GM06990 (cell line): ENCODE measurements around the gene PTPRN2.
"Not testable (repeated sequence)": the region's sequence is repeated elsewhere in the genome, so short reads cannot be mapped to it uniquely, and the experiment has no call there.

Experiments
- DNase-seq: peaks from one replicate; pipeline ENCODE4 v3.0.0-alpha.2; 2011; ENCODE audit not compliant: insufficient read length; ENCODE audit errors: extremely low read depth
- H3K27me3 ChIP-seq: replicated peaks from 2 replicates; pipeline ENCODE4 v1.6.0; 2011; ENCODE audit warnings: low read length; ENCODE audit not compliant: control insufficient read depth, insufficient read depth
- H3K36me3 ChIP-seq: 2 replicates; pipeline ENCODE4 v1.5.1; 2011; ENCODE audit warnings: low read length; ENCODE audit not compliant: control insufficient read depth, insufficient read depth
- H3K4me3 ChIP-seq: replicated peaks from 2 replicates; pipeline ENCODE4 v1.5.1; 2011; ENCODE audit warnings: low read depth, mild to moderate bottlenecking, control low read depth, low read length
- CTCF ChIP-seq: IDR thresholded peaks from 2 replicates; pipeline ENCODE4 v1.5.1; 2011; ENCODE audit warnings: low read length, control low read depth, mild to moderate bottlenecking, inconsistent platforms; ENCODE audit not compliant: insufficient read depth, poor library complexity, severe bottlenecking

Gene PTPRN2

GRCh38 chr7:158048569-158048968, 539.1 kb downstream of the PTPRN2 start:
- Histone ChIP-seq H3K36me3 (no peaks in the 10 kb centered on the region), H3K4me3 (no peak overlapping the region), H3K27me3 (no peaks in the 10 kb centered on the region)
- no peak for DNase-seq
- no peak for TF ChIP-seq CTCF

GRCh38 chr7:158047391-158048059, 540.1 kb downstream of the PTPRN2 start:
- DNase-seq: no peak
- no peaks in the 10 kb centered on the region for H3K36me3 ChIP-seq
- no peak for TF ChIP-seq CTCF
- H3K4me3 ChIP-seq: no peak overlapping the region
- H3K27me3 ChIP-seq: no peaks in the 10 kb centered on the region

GRCh38 chr7:158046246-158046645, 541.4 kb downstream of the PTPRN2 start:
- not testable (repeated sequence) for DNase-seq, H3K4me3 ChIP-seq, H3K27me3 ChIP-seq, H3K36me3 ChIP-seq

GRCh38 chr7:158044482-158044823, 543.2 kb downstream of the PTPRN2 start:
- Histone ChIP-seq H3K27me3 (no peaks in the 10 kb centered on the region), H3K4me3 (no peak overlapping the region), H3K36me3 (no peaks in the 10 kb centered on the region)
- no peak for TF ChIP-seq CTCF
- no peak for DNase-seq

- no peak for DNase-seq
- no peaks in the 10 kb centered on the region for H3K27me3 ChIP-seq
- no peak for TF ChIP-seq CTCF
Measured at GRCh38 chr7:158043551-158044481, 543.8 kb downstream of the PTPRN2 start.

GRCh38 chr7:158042156-158042880, 545.3 kb downstream of the PTPRN2 start:
- Histone ChIP-seq H3K27me3 (no peaks in the 10 kb centered on the region), H3K4me3 (no peak overlapping the region), H3K36me3 (no peaks in the 10 kb centered on the region)
- DNase-seq: no peak
- no peak for TF ChIP-seq CTCF

More at GRCh38 chr7:158043551-158044481, 543.8 kb downstream of the PTPRN2 start:
- Histone ChIP-seq H3K4me3 (no peak overlapping the region), H3K36me3 (no peaks in the 10 kb centered on the region)
